Fibroblast of the conjunctiva (primary cell): ENCODE measurements around the gene ALDH16A1.

ENCODE experiments used
- DNase-seq: peaks from one replicate; pipeline ENCODE4 v3.0.0-alpha.2; 2010; ENCODE audit warnings: low read depth

Gene ALDH16A1

GRCh38 chr19:49453013-49453756 is at the start of gene ALDH16A1:
ALDH16A1 (plus strand) TSS chr19:49453225; CDS start chr19:49453332, 107 bp downstream.
- peak; percentile 97 for DNase-seq

GRCh38 chr19:49403404-49404187 is 49.4 kb upstream of the ALDH16A1 start:
- DNase-seq = no peak

- DNase-seq = no peak
Observed at GRCh38 chr19:49407079-49407478, 45.9 kb upstream of the ALDH16A1 start.

GRCh38 chr19:49407482-49408015 is 45.5 kb upstream of the ALDH16A1 start:
- no peak for DNase-seq

GRCh38 chr19:49408816-49409440 is 44.1 kb upstream of the ALDH16A1 start:
- DNase-seq = no peak

GRCh38 chr19:49409441-49410029 is 43.5 kb upstream of the ALDH16A1 start:
- no peak for DNase-seq

GRCh38 chr19:49411681-49412326 is 41.2 kb upstream of the ALDH16A1 start:
- no peak for DNase-seq

GRCh38 chr19:49413348-49413747 is 39.7 kb upstream of the ALDH16A1 start:
- DNase-seq = no peak

- DNase-seq = no peak
Observed at GRCh38 chr19:49414256-49414655, 38.8 kb upstream of the ALDH16A1 start.

GRCh38 chr19:49415102-49415809 is 37.8 kb upstream of the ALDH16A1 start:
- no peak for DNase-seq

- no peak for DNase-seq
Observed at GRCh38 chr19:49415810-49416200, 37.2 kb upstream of the ALDH16A1 start.

- no peak for DNase-seq
Observed at GRCh38 chr19:49417088-49417487, 35.9 kb upstream of the ALDH16A1 start.

GRCh38 chr19:49418511-49418910 is 34.5 kb upstream of the ALDH16A1 start:
- DNase-seq = no peak

GRCh38 chr19:49419173-49419572 is 33.9 kb upstream of the ALDH16A1 start:
- no peak for DNase-seq

GRCh38 chr19:49420227-49420626 is 32.8 kb upstream of the ALDH16A1 start:
- no peak for DNase-seq

GRCh38 chr19:49421039-49421877 is 31.8 kb upstream of the ALDH16A1 start:
- DNase-seq = no peak

- DNase-seq = no peak
Observed at GRCh38 chr19:49421878-49422202, 31.2 kb upstream of the ALDH16A1 start.

- no peak for DNase-seq
Observed at GRCh38 chr19:49422407-49423070, 30.5 kb upstream of the ALDH16A1 start.

- DNase-seq = no peak
Observed at GRCh38 chr19:49423071-49423984, 29.7 kb upstream of the ALDH16A1 start, which contains the start of gene PTH2. PTH2 (minus strand) TSS chr19:49423441; CDS start chr19:49423339, 102 bp downstream.
